GM18867 (cell line): ENCODE measurements around the gene CFAP43.

Experiments
- ATAC-seq: cut with Tn5 transposase; IDR thresholded peaks from one replicate; pipeline ENCODE4 v1.9.1; 2021; ENCODE audit warnings: mild to moderate bottlenecking, moderate library complexity; ENCODE audit not compliant: unreplicated experiment

The CFAP43 gene

GRCh38 chr10:104099941-104100340, 132.2 kb downstream of the CFAP43 start:
- no peak for ATAC-seq

- ATAC-seq = no peak
Observed at GRCh38 chr10:104099269-104099668, 132.9 kb downstream of the CFAP43 start.

GRCh38 chr10:104098358-104098925, 133.7 kb downstream of the CFAP43 start:
- no peak for ATAC-seq

- ATAC-seq = no peak
Observed at GRCh38 chr10:104096692-104097091, 135.5 kb downstream of the CFAP43 start.

GRCh38 chr10:104092749-104093148, 139.4 kb downstream of the CFAP43 start:
- ATAC-seq = no peak

GRCh38 chr10:104090611-104091010, 141.6 kb downstream of the CFAP43 start:
- no peak for ATAC-seq

- ATAC-seq = no peak
Observed at GRCh38 chr10:104089621-104090020, 142.5 kb downstream of the CFAP43 start.

GRCh38 chr10:104088239-104088638, 143.9 kb downstream of the CFAP43 start:
- no peak for ATAC-seq

- ATAC-seq = no peak
Observed at GRCh38 chr10:104085801-104086400, 146.3 kb downstream of the CFAP43 start, which contains the start of gene COL17A1. Gene COL17A1 (minus strand): TSS chr10:104085880. CDS start chr10:104080673, 5,207 bp downstream.

- no peak for ATAC-seq
Observed at GRCh38 chr10:104084482-104085142, 147.6 kb downstream of the CFAP43 start.

- no peak for ATAC-seq
Observed at GRCh38 chr10:104081998-104082397, 150.2 kb downstream of the CFAP43 start.

- no peak for ATAC-seq
Observed at GRCh38 chr10:104080762-104081161, 151.4 kb downstream of the CFAP43 start.
